Endothelial cell of hepatic sinusoid (primary cell): Measurements from ENCODE around the gene PRKCA.

ENCODE experiments used
- in situ Hi-C: cut with HindIII; loops from 2 replicates; pipeline ENCODE4 v1.10.0; 2017; ENCODE audit warnings: low sequenced_read_pairs

The PRKCA gene

DNA sequence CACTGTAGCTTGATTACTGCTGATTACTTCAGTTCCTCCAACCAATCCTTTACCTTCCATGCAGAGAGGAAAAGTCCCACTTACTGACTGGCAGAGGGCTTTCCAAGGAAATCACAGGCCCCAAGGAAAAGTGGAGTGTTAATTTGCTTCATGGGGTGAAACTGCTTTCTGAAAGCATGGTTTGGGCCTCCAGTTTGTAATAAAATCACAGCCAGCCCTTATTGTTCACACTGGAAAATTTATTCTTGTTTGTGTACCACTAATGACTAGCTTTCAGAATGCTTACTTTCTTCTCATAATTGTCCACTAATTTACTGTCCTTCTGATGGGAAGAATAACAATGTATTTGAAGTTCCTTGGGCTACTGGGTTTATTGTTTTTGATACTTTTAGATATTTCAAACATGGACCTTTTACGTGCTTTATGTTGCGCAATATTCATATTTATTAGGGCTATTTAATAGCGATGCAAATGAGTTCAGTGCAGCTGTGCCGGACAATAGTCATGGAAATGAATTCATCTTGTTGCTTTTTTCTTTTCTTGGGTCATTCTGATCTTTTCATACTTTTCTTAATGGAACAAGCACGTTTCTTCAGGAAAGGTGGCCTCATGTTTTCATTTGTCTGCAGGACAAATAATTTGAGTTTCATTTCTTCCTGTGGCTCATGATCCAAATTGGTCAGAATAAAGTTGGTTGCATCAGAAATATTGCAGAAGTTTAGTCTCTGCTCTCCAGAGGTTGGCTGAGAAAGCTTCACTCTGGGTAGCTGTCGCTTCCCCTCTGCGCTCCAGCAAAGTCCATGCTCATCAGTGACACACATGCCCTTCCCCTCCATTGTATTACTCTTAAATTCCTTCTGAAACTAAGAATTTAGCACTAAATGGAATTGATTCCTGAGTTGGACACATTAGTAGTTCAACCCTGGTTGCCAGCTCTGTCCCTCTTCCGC, 128.7 kb downstream of the PRKCA start:
- in situ Hi-C loops = loop anchor here (5.0 kb wide), 1 partner anchor 94 kb away; no protein-coding TSS in a partner anchor

- in situ Hi-C loops = loop anchor here (5.0 kb wide), 1 partner anchor 95 kb away; no protein-coding TSS in a partner anchor
Observed at GRCh38 chr17:66431910-66432309, 129.5 kb downstream of the PRKCA start.

DNA sequence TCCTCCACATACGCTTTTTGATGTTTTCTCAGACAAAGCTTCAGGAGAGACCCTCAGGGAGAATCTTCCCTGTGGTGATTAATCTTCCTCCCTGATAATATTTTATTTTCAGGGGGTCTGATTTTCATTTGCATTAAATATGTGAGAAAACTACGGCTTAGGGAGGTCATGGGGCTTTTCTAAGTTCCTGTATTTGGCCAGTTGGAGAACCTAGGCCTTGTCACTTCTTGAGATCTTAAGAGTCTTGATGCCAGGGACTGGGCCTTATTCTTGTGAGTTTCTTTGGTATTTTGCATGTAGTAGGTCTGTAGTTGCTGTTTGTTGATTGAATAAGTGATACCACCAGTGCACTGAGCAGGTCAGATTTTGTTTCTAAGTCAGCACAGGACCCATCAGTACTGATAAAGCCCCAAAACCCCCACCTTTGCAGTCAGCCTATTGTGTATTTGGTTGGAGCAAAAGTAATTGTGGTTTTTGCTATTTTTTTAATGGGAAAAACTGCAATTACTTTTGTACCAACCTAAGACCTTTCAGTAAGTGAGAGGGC, 130.1 kb downstream of the PRKCA start:
- in situ Hi-C loops = loop anchor here (5.0 kb wide), 1 partner anchor 95 kb away; no protein-coding TSS in a partner anchor

GRCh38 chr17:66432996-66433551, 130.7 kb downstream of the PRKCA start:
- in situ Hi-C loops = loop anchor here (5.0 kb wide), 1 partner anchor 96 kb away; no protein-coding TSS in a partner anchor

DNA sequence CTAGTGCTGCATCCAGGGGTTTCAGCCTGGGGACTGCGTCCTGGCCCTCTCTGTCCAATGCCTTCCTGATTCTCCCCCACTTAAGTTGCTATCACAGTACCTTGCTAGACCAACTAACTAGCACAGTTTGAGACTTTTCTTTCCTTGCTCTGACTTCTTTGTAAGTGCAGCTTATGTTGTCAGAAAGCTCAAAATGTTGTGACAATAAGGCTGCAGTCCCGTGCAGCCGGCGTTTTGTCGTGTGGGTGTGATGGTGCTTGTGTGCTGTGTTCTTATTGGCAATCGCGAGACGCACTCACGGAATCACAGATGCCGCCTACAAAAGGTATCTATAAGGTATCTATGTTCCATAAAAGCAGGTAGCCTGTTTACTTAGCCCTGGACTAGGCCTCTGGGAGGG, 132.8 kb downstream of the PRKCA start:
- in situ Hi-C loops = loop anchor here (5.0 kb wide), 1 partner anchor 33 kb away; no protein-coding TSS in a partner anchor

DNA sequence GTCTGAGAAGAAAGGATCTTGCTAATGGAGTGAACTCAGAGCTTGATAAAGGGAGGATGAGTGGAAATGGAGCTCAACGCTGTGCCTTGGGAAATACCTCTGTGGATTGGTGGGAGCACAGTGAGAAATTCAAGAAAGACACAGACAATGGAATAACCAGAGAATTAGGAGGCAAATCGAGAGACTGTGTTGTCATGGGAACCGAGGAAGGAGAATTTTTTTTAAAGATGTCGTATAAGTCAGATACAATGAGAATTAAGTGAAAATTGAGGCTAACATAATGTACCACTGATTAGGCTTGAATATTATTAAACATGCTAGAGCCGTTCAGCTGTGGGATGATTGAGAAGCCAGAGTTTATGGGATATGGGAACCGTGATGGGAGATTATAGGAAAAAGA, 134.2 kb downstream of the PRKCA start:
- in situ Hi-C loops = loop anchor here (5.0 kb wide), 1 partner anchor 34 kb away; no protein-coding TSS in a partner anchor

DNA sequence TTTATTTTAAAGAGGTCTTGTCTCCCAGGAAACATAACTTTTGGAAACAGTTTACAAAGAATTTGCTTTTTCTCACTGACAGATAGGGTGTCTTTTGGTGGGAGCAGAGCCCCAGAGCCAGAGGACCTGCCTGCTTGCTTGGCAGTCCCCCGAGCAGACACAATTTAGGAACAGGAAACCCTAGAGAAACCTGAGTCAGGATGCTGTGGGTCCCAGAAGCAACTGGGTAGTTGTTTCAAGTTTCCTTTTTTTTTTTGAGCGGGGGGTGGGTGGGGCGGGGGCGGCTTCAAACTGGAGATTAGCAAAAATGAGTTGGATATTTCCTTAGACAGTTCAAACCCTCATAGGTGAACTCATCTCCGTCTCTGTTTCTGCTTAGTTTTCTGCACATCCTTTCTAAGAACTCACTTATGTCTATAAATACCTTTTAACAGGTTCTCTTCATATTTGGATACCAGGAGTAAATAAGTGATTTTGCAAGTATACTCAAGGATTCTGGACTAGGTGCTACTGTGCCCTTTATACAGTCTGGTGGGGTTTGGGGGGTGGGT, 135.1 kb downstream of the PRKCA start:
- in situ Hi-C loops = loop anchor here (5.0 kb wide), 1 partner anchor 35 kb away; no protein-coding TSS in a partner anchor

DNA sequence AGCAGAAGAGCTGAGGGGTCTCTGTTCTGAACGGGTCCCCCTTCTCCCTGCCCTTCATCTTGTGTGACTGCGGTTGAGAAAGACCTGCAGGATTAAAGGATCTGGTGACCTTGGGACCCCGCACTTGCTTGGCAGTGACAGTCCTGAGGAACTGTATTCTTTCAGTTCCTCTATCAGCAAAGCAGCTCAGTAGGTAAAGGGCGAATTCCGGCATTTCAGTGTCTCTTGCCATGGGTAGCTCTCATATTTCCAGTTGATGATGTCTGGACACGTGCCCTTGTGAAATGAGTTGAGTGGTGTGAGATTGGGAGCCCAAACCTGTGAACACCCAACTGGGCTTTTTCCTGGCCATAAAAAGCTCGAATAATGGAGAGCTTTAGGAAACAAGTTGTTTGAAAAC, 135.7 kb downstream of the PRKCA start:
- in situ Hi-C loops = loop anchor here (5.0 kb wide), 1 partner anchor 36 kb away; no protein-coding TSS in a partner anchor

DNA sequence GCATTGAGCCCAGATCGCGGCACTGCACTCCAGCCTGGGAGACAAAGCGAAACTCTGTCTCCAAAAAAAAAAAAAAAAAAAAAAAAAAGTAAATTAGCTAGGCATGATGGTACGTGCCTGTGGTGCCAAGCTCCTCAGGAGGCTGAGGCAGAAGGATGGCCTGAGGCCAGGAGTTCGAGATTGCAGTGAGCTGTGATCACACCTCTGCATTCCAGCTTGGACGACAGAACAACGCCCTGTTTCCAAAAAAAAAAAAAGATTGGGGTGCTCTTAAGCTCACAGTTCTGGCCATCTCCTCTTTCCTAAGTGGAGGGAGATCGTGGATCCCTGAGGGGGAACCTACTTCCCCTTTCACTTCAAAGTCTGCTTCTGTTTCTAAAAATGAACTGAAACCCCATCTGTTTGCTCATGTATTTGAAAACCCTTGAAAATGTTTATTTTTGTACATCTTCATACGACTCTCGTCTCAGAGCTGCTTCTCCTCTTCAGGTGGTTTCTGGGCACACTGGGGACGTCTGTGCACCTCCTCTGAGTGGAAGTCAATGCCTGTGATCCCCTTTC, 138.8 kb downstream of the PRKCA start:
- in situ Hi-C loops = no loop called here

DNA sequence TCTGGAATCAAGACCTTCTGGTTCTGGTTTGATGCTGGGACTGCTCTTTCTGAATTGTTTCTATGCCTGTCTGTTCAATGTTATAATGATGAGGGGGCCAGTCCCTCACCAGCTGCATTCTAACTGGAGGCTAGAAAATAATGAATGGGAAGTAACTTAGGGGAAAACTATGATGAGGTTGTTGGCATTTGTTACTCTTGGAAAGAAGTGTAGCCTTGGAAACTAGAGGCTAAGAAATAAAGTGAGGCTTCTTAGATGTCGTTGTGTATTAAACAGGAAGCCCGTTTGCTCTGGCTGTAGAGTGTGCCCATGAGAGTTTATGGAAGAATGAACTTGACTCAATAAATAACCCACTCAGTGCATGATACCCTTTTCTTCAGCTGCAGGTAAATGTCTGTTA, 140.8 kb downstream of the PRKCA start:
- in situ Hi-C loops = no loop called here

GRCh38 chr17:66443606-66444005, 141.2 kb downstream of the PRKCA start:
- in situ Hi-C loops = no loop called here

DNA sequence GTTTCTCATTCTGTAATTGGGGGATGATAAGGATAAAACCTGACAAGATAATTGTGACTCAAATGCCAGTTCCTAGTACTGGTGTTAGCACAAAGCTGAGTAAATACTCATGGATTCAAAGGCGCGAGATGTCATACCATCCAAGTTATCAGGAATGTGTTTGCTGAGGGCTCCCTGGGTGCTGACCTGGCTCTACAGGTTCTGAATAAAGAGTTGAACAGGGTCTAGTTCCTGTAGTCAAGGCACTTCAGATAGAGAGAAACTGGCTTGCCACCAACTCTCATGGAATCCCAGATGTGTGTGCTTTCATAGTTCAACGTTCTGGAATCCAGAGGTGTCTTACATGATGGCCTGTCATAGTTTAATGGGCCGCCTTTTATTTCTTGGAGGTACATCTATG, 141.6 kb downstream of the PRKCA start:
- in situ Hi-C loops = no loop called here

GRCh38 chr17:66445229-66445628, 142.8 kb downstream of the PRKCA start:
- in situ Hi-C loops = no loop called here

- in situ Hi-C loops = no loop called here
Observed at GRCh38 chr17:66446419-66446818, 144.0 kb downstream of the PRKCA start.

GRCh38 chr17:66447159-66447558, 144.7 kb downstream of the PRKCA start:
- in situ Hi-C loops = no loop called here

DNA sequence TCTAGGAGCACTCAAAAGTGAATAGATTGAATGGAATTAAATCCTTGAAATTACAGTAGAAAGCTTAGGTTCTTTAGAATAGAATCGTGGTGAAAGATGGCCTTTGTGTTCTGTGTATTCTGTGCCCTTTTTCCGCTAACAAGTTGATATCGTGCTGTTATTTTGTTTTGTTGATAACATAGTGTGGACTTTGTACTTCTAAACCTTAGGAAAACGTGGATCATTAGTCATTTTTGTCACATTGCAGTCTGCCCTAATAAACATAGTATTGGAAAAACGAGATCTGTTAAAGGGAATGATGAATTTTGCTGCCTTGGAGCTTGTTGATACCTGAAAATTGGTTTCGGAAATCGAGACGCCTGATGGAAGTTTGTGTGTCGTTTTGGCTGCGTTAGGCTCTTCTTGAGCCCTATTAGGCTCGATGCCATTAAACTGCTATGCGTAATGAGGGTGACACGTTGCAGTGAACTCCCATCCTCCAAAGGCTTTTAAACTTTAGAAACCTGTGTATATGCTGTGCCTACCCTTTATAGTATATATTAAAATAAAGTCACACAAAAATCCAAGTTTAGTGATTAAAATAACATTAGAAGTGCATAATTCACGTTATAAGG, 145.7 kb downstream of the PRKCA start:
- in situ Hi-C loops = no loop called here

DNA sequence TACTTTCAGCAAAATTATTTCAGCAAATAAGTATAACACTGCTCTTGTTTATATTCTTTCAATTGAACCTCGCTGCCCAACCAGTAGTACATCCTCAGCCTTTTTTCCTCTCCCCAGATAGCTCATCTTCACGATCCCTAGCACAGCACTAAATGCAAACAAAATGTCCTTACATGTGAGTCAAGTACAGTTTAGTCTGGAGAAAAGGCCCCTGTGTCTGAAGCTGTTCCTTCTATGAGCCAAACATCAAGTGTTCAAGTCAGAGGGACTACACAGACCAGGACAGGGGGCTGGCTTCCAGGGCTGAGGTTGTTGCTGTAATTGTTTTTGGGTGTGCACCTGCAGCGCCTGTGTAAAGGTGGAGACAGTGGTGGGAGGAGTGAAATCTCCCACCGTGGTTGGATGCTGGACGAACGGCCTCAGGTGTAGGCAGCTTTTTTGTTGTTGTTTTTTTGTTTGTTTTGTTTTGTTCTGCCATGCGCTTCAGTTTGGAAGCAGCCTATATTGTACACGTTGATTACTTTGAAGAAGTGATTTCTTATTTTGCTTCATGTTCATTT, 147.1 kb downstream of the PRKCA start:
- in situ Hi-C loops = no loop called here

DNA sequence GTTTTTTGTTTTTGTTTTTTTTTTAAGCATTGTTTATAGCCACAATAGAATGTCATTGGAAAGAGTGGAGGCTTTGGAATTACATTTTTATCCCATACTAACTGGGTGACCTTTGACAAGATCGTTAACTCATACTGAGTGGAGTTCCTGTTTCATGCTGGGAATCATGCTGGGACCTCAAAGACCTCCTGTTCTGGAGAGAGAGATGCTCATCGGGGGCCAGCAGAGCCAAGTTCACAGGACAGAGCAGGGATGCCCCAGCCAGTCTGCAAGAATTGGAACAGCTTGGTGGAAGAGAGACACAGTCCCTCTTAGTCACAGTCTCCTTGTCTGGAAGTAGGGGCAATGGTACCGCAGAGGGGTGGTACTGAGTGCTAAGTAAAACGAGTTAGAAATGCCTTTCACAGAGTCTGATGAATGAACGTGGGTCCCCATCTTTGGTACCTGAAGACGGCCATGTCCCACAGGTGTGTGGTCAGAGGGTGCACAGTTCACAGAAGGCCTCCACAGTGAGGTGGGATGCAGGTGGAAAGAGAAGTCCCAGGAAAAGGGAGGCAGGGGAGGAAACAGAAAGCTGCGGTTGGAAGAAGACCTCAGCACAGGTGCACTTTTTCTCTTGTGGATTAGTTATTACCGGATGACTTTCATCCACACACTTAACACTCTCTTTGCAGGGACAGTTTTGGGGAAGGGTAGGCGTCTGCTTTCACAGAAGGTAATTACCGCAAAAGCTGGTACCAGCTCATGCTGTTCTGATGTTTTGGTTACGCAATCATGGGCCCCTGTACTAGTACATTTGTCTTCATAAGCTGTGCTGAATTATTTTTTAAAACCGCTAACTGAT, 147.8 kb downstream of the PRKCA start:
- in situ Hi-C loops = loop anchor here (5.0 kb wide), 1 partner anchor 33 kb away; no protein-coding TSS in a partner anchor

GRCh38 chr17:66450852-66451158, 148.4 kb downstream of the PRKCA start:
- in situ Hi-C loops = loop anchor here (5.0 kb wide), 1 partner anchor 34 kb away; no protein-coding TSS in a partner anchor
